Ascending aorta (tissue), 2 donors: ENCODE measurements around the gene FBXO17. TPM values are rescaled to one million over a fixed set of nuclear protein-coding genes. Genes with fewer than 3 reads are reported as not detected.
"Not testable (repeated sequence)": the region's sequence is repeated elsewhere in the genome, so short reads cannot be mapped to it uniquely, and the experiment has no call there.

Source experiments
- DNase-seq, 2 donors: peaks; one replicate each; pipeline ENCODE4 v3.0.0-alpha.2; 2019; ENCODE audit warnings: low spot score in 2 of 2
- H3K27ac ChIP-seq, 2 donors: fragments of 200-600 bp; sonication (generic); one replicate each; pipeline ENCODE4 v1.5.1; 2016 to 2017; ENCODE audit warnings: mild to moderate bottlenecking in 1 of 2
- H3K27me3 ChIP-seq: fragments of 200-600 bp; sonication (generic); one replicate; pipeline ENCODE4 v1.5.1; 2017
- H3K36me3 ChIP-seq, 2 donors: fragments of 200-600 bp; sonication (generic); one replicate each; pipeline ENCODE4 v1.5.1; 2016
- H3K4me1 ChIP-seq, 2 donors: fragments of 200-600 bp; sonication (generic); one replicate each; pipeline ENCODE4 v1.5.1; 2016 to 2017; ENCODE audit warnings: mild to moderate bottlenecking in 1 of 2
- H3K4me3 ChIP-seq, 2 donors: fragments of 200-600 bp; sonication (generic); one replicate each; pipeline ENCODE4 v1.5.1; 2016 to 2017; ENCODE audit warnings: mild to moderate bottlenecking in 1 of 2
- H3K9me3 ChIP-seq, 2 donors: fragments of 200-600 bp; sonication (generic); one replicate each; pipeline ENCODE4 v1.5.1; 2016
- intact Hi-C: fragments of 100-400 bp; cut with DNase I; formaldehyde crosslinking; loops from one replicate; pipeline ENCODE4 v1.15.1; 2023
- total RNA-seq: library from RNA; depleted of rRNA; stranded (reverse); fragments of >200 nt; gene quantifications from one replicate; pipeline ENCODE4 v1.1.0, GENCODE V29; 2016
- TF ChIP-seq, protein P1 (sequence below), 3 experiments: fragments of 200-600 bp in 2 of 3; fragments of 450-650 bp in 1 of 3; sonication (generic) in 2 of 3; IDR thresholded peaks; one replicate each; pipeline ENCODE4 v1.5.1; 2016 to 2019; ENCODE audit warnings: antibody characterized with exemption in 3 of 3, mild to moderate bottlenecking in 1 of 3, moderate library complexity in 1 of 3

FBXO17 gene
- total RNA-seq, 1 donor from 2014 or later, result 47.4 TPM

DNA sequence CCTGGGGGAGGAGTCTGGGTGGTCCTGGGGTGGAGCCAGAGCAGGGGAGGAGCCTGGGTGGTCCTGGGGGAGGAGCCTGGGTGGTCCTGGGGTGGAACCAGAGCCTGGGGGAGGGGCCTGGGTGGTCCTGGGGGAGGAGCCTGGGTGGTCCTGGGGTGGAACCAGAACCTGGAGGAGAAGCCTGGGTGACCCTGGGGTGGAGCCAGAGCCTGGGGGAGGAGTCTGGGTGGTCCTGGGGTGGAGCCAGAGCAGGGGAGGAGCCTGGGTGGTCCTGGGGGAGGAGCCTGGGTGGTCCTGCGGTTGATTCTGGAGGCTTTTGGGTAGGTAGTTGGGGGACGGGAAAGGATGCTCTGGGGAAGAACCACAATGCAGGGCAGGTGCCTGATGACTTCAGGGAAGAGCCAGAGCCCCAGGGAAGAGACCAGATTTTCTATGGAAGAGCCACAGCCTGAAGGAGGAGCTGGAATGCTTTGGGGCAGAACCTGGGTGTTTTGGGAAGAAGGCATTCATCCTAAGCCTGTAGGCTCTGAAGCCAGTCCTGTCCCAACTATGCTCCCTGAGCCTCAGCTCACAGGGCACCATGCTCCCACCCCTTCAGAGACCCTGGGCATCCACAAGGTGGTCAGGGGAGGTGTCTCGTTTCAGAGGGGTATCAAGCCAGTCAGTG, 29.8 kb downstream of the FBXO17 start:
- no peaks in the 10 kb centered on the region for H3K27me3 ChIP-seq
- DNase-seq, result no peak
- TF ChIP-seq, protein P1, sequence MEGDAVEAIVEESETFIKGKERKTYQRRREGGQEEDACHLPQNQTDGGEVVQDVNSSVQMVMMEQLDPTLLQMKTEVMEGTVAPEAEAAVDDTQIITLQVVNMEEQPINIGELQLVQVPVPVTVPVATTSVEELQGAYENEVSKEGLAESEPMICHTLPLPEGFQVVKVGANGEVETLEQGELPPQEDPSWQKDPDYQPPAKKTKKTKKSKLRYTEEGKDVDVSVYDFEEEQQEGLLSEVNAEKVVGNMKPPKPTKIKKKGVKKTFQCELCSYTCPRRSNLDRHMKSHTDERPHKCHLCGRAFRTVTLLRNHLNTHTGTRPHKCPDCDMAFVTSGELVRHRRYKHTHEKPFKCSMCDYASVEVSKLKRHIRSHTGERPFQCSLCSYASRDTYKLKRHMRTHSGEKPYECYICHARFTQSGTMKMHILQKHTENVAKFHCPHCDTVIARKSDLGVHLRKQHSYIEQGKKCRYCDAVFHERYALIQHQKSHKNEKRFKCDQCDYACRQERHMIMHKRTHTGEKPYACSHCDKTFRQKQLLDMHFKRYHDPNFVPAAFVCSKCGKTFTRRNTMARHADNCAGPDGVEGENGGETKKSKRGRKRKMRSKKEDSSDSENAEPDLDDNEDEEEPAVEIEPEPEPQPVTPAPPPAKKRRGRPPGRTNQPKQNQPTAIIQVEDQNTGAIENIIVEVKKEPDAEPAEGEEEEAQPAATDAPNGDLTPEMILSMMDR (IDR thresholded peaks at IDR 0.05), result no peak
- peaks cover 4 to 6% of the 10 kb centered on the region in 2 donors for H3K4me1 ChIP-seq
- H3K36me3 ChIP-seq, result peaks cover 0 to 26% of the 10 kb centered on the region in 2 donors
- H3K9me3 ChIP-seq, result no peaks in the 10 kb centered on the region
- H3K4me3 ChIP-seq, result no peak overlapping the region
- no peak overlapping the region for H3K27ac ChIP-seq
- intact Hi-C loops, result no loop called here

DNA sequence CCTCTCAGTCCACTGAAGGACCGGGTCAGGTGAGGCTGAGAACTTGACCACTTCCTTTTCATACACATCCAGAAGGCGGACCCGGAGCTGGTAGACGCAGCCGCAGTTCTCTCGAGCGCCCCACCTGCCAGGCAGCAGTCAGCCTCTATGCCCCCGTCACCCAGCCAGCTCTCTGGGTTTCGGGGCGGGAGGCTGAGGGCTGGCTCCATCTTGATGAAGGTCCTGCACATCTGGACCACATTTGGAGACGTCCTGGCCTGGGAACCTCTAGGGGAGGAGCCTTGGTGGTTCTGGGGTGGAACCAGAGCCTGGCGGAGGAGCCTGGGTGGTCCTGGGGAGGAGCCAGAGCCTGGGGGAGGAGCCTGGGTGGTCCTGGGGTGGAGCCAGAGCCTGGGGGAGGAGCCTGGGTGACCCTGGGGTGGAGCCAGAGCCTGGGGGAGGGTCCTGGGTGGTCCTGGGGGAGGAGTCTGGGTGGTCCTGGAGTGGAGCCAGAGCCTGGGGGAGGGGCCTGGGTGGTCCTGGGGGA, 30.5 kb downstream of the FBXO17 start:
- peaks cover 3 to 4% of the 10 kb centered on the region in 2 donors for H3K4me1 ChIP-seq
- peaks cover 0 to 26% of the 10 kb centered on the region in 2 donors for H3K36me3 ChIP-seq
- no peak overlapping the region for H3K27ac ChIP-seq
- intact Hi-C loops, result no loop called here
- H3K4me3 ChIP-seq, result no peak overlapping the region
- no peaks in the 10 kb centered on the region for H3K9me3 ChIP-seq
- TF ChIP-seq, protein P1 (IDR thresholded peaks at IDR 0.05), result no peak
- no peak for DNase-seq
- H3K27me3 ChIP-seq, result no peaks in the 10 kb centered on the region

DNA sequence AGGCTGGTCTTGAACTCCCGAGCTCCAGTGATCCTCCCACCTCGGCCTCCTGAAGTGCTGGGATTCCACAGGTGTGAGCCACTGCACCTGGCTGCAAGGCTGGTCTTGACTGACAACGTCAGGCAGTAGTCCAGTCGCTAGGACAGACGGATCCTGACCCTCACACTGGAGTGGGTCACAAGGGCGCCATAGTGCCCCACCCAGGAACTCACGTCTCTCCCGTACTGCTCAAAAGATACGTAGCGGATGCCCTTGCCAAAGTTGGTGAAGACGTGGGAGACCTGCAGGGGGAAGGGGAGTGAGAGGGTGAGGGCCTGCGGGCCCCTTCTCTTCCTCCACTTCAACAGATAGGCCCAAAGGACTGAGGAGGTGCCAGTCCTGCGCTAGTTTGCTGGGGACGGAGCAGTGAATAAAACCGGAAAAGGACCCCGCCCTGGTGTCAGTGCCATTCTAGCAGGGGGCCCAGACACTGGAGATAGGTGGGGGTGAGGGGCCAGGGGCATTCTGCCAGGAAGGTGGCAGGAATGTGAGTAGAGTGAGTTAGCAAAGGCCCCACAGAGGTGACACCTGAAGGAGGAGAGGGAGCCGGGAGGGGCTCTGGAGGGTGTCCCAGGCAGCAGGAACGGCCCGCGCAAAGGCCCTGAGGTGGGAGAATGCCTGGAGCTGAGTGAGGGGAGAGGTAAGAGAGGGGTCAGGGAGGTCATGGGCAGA, 32.9 kb downstream of the FBXO17 start:
- no peak overlapping the region for H3K4me3 ChIP-seq
- no peaks in the 10 kb centered on the region for H3K27me3 ChIP-seq
- no peak overlapping the region for H3K27ac ChIP-seq
- H3K4me1 ChIP-seq, result no peaks in the 10 kb centered on the region
- DNase-seq, result no peak
- TF ChIP-seq, protein P1 (IDR thresholded peaks at IDR 0.05), result no peak
- H3K36me3 ChIP-seq, result peaks cover 0 to 24% of the 10 kb centered on the region in 2 donors
- intact Hi-C loops, result no loop called here
- no peaks in the 10 kb centered on the region for H3K9me3 ChIP-seq

DNA sequence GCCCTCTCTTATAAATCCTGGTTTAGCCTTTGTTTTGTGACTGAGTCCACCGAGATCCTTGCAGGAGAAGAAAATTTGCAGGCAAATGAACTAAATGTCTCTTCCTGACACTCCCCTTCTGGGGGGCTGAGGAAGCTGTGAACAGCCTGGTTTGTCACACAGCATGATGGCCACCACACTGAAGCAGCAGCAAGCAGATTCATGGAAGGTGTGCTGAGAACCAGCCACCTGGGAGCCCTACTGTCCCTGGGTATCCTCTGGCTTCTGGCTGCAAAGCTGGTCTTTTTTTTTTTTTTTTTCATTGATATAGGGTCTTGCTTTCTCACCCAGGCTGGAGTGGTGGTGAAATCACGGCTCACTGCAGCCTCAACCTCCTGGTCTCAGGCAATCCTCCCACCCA, 33.6 kb downstream of the FBXO17 start:
- no peak for DNase-seq
- Histone ChIP-seq H3K9me3 (no peaks in the 10 kb centered on the region), H3K27me3 (no peaks in the 10 kb centered on the region), H3K27ac (no peak overlapping the region), H3K4me1 (no peaks in the 10 kb centered on the region), H3K4me3 (no peak overlapping the region), H3K36me3 (peaks cover 0 to 23% of the 10 kb centered on the region in 2 donors)
- TF ChIP-seq, protein P1 (IDR thresholded peaks at IDR 0.05), result no peak
- intact Hi-C loops, result no loop called here

DNA sequence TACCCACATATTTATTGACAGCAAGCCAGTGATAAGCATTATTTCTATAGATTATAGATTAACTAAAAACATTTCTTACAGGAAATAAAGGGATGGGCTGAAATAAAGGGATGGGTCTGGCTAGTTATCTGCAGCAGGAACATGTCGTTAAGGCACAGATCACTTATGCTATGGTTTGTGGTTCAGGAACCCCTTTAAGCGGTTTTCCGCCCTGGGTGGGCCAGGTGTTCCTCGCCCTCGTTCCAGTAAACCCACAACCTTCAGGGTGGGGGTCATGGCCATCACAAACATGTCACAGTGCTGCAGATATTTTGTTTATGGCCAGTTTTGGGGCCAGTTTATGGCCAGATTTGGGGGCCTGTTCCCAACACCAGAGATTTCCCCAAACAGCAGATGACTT, 34.1 kb downstream of the FBXO17 start:
- H3K27ac ChIP-seq, H3K4me3 ChIP-seq, intact Hi-C loops, H3K27me3 ChIP-seq, H3K9me3 ChIP-seq, DNase-seq, H3K4me1 ChIP-seq: not testable (repeated sequence)
- H3K36me3 ChIP-seq, result peaks cover 0 to 18% of the 10 kb centered on the region in 2 donors

DNA sequence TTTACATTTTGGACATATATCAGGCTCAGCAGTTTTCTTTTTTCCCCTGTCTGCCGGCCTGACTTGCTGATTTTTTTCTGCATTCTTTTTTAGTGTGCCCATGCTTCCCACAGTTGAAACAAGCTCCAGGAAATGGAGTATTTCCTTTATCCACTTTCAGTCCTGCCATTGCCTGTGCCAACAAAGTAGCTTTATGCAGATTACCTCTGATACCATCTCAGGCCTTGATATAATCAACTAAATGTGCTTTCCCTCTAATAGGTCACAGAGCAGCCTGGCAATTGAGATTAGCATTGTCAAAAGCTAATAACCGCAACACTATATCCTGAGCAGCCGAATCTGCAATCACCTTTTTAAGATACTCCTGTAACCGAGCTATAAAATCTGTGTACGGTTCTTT, 35.6 kb downstream of the FBXO17 start:
- Histone ChIP-seq H3K4me3 (no peak overlapping the region), H3K27me3 (no peaks in the 10 kb centered on the region), H3K9me3 (no peaks in the 10 kb centered on the region), H3K36me3 (peaks cover 0 to 11% of the 10 kb centered on the region in 2 donors), H3K4me1 (no peaks in the 10 kb centered on the region), H3K27ac (no peak overlapping the region)
- TF ChIP-seq, protein P1 (IDR thresholded peaks at IDR 0.05), result no peak
- intact Hi-C loops, result loop anchor here (10.0 kb wide), 1 partner anchor 425 kb away; no protein-coding TSS in a partner anchor
- DNase-seq, result no peak
